ENCODE results near the gene SDK2. TPM values are rescaled to one million over a fixed set of nuclear protein-coding genes. Genes with fewer than 3 reads are reported as not detected.

Gene SDK2
- polyA plus RNA-seq, 2 of the 4 experiments (the other 2 are of a cell fraction): 0.36 to 0.57 TPM

DNA sequence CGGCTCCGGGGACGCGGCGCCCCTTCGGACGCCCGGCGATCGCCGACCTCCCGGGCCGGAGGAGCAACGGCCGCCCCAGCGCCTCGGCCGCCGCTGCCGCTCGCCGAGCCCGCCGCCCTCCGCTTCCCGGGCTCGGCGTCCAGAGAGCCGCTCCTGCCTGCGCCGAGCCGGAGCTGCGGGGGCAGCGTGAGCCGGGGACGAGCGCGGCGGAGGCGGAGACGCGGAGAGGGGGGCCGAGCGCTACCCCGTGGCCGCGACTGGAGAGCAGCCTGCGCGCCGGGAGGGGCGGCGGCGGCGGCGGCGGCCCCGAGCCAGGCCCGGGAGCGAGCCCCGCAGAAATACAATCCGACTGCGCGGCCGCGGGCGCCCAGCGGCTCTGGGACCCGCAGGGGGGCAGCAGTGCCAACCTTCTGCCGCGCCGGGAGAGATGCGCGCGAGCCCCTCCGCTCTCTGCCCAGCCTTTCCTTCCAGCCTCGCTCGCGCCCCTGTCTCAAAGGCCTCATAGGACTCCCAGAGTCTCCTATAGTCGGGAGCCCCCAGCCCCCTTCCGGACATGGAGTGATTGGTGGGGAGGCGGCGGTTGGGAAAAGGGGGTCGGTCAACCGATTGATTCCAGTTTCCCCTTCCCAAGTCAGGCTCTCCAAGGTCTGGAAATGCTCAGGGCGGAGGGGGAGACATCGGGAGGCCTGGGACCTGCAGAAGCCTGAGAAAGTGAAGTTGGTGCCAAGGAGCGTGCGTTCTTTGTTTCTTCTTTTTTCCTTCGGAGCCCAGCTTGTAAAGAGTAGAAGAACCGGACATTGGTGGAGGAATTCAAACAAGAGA, 1.0 kb upstream of the SDK2 start:
- peak; percentile 22 to 40 for ATAC-seq

DNA sequence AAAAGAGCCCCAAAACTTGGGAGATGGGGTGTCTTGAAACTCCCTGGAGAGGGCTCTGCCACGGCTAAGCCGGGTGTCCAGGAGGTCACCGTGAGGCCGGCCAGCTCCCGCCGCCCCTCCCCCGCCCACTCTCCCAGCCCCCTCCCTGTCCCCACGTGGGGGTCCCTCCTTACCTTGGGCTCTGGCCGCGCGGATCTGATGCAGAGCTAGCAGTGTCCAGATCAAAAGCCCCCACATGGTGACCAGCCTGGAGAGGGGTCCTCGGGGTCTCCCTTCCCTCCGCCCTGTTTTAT, 447 bp downstream of the SDK2 start:
- WGBS (ENCODE audit: missing lambda C conversion rate): 4% methylated on average over 5 of the region's 13 CpGs
- no peak for DNase-seq (ENCODE audit: low read depth in 1 of 2, low spot score in 1 of 2)
- peaks cover 4% of the 10 kb centered on the region; the same call in 1 of the 3 replicates for H3K4me1 ChIP-seq
- H3K9me3 ChIP-seq: no peaks in the 10 kb centered on the region
- peak overlapping the region; percentile 59 for H3K4me3 ChIP-seq
- ATAC-seq: peak in 1 of 2 experiments; percentile 10; a peak in 4 of 6 replicates
- TF ChIP-seq, protein P1, sequence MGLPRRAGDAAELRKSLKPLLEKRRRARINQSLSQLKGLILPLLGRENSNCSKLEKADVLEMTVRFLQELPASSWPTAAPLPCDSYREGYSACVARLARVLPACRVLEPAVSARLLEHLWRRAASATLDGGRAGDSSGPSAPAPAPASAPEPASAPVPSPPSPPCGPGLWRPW (IDR thresholded peaks at IDR 0.05): no peak
- TF ChIP-seq POLR2AphosphoS2 (conservative IDR thresholded peaks at IDR 0.05; ENCODE audit: low read length) (no peak), SMC3 (IDR thresholded peaks at IDR 0.05) (no peak), CEBPB (IDR thresholded peaks at IDR 0.05) (no peak), KDM5A (IDR thresholded peaks at IDR 0.05) (no peak), RAD21 (conservative IDR thresholded peaks at IDR 0.05 in 1 of 2, IDR thresholded peaks at IDR 0.05 in 1 of 2) (no peak), MAZ (IDR thresholded peaks at IDR 0.05; ENCODE audit: borderline replicate concordance, low read depth, low read length) (no peak), FOSL2 (IDR thresholded peaks at IDR 0.05) (no peak), FOSL2 (CRISPR knock-in tag; IDR thresholded peaks at IDR 0.05) (no peak), EP300 (IDR thresholded peaks at IDR 0.05) (no peak), NFE2L2 (conservative IDR thresholded peaks at IDR 0.05; ENCODE audit: low read length) (no peak), RNF2 (IDR thresholded peaks at IDR 0.05; ENCODE audit: borderline replicate concordance, low read depth) (no peak), KDM1A (IDR thresholded peaks at IDR 0.05; ENCODE audit: low read depth) (no peak), HDAC2 (IDR thresholded peaks at IDR 0.05) (no peak), FOXS1 (CRISPR knock-in tag; IDR thresholded peaks at IDR 0.05) (no peak), ZC3H11A (IDR thresholded peaks at IDR 0.05) (no peak), CHD2 (IDR thresholded peaks at IDR 0.05; ENCODE audit: low read length, partially characterized antibody) (no peak), TP53 (CRISPR knock-in tag; IDR thresholded peaks at IDR 0.05) (no peak), TFCP2L1 (CRISPR knock-in tag; IDR thresholded peaks at IDR 0.05) (no peak)
- TF ChIP-seq, protein P2, sequence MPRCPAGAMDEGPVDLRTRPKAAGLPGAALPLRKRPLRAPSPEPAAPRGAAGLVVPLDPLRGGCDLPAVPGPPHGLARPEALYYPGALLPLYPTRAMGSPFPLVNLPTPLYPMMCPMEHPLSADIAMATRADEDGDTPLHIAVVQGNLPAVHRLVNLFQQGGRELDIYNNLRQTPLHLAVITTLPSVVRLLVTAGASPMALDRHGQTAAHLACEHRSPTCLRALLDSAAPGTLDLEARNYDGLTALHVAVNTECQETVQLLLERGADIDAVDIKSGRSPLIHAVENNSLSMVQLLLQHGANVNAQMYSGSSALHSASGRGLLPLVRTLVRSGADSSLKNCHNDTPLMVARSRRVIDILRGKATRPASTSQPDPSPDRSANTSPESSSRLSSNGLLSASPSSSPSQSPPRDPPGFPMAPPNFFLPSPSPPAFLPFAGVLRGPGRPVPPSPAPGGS (IDR thresholded peaks at IDR 0.05): no peak
- TF ChIP-seq, protein P3, sequence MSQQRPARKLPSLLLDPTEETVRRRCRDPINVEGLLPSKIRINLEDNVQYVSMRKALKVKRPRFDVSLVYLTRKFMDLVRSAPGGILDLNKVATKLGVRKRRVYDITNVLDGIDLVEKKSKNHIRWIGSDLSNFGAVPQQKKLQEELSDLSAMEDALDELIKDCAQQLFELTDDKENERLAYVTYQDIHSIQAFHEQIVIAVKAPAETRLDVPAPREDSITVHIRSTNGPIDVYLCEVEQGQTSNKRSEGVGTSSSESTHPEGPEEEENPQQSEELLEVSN (IDR thresholded peaks at IDR 0.05; ENCODE audit: borderline replicate concordance, low read depth): no peak
- H3K27ac ChIP-seq: peak overlapping the region; percentile 67 to 84
- H3K4me2 ChIP-seq: peak overlapping the region; percentile 92
- no peak for FAIRE-seq
- ChIA-PET POLR2A (no interaction called here), CTCF (interaction anchor here (0.6 to 6.5 kb wide), 16 partner anchors 8 to 559 kb away, joined by 3 to 64 read pairs (median 6); no protein-coding TSS in a partner anchor)

More for the DNA sequence above, 1.0 kb upstream of the SDK2 start:
- Histone ChIP-seq H3K4me1 (peaks cover 4% of the 10 kb centered on the region; the same call in 1 of the 3 replicates), H3K4me2 (peak overlapping the region; percentile 92), H3K27ac (peak overlapping the region; percentile 67 to 84; a peak in 5 of 6 replicates), H3K9me3 (no peaks in the 10 kb centered on the region), H3K4me3 (peak overlapping the region; percentile 59)
- TF ChIP-seq GATA3 (IDR thresholded peaks at IDR 0.05; ENCODE audit: borderline replicate concordance) (no peak), NFE2L2 (conservative IDR thresholded peaks at IDR 0.05; ENCODE audit: low read length) (no peak), ZC3H11A (IDR thresholded peaks at IDR 0.05) (no peak), KDM1A (IDR thresholded peaks at IDR 0.05; ENCODE audit: low read depth) (no peak), NR3C1 (IDR thresholded peaks at IDR 0.05) (no peak), JUN (IDR thresholded peaks at IDR 0.05) (no peak), KDM5A (IDR thresholded peaks at IDR 0.05) (no peak), SMC3 (IDR thresholded peaks at IDR 0.05) (peak; percentile 52; the same call in 2 of the 3 replicates), HDAC2 (IDR thresholded peaks at IDR 0.05) (0 out of 2 replicates have a peak, but pooled peaks have one; percentile 26), RAD21 (conservative IDR thresholded peaks at IDR 0.05 in 1 of 2, IDR thresholded peaks at IDR 0.05 in 1 of 2) (peak; percentile 9 to 35; a peak in 1 of 5 replicates), RCOR1 (IDR thresholded peaks at IDR 0.05; ENCODE audit: low read depth, low read length) (no peak)
- TF ChIP-seq, protein P4, sequence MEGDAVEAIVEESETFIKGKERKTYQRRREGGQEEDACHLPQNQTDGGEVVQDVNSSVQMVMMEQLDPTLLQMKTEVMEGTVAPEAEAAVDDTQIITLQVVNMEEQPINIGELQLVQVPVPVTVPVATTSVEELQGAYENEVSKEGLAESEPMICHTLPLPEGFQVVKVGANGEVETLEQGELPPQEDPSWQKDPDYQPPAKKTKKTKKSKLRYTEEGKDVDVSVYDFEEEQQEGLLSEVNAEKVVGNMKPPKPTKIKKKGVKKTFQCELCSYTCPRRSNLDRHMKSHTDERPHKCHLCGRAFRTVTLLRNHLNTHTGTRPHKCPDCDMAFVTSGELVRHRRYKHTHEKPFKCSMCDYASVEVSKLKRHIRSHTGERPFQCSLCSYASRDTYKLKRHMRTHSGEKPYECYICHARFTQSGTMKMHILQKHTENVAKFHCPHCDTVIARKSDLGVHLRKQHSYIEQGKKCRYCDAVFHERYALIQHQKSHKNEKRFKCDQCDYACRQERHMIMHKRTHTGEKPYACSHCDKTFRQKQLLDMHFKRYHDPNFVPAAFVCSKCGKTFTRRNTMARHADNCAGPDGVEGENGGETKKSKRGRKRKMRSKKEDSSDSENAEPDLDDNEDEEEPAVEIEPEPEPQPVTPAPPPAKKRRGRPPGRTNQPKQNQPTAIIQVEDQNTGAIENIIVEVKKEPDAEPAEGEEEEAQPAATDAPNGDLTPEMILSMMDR (IDR thresholded peaks at IDR 0.05): peak; percentile 41; the same call in 2 of the 3 replicates
- TF ChIP-seq, protein P5, sequence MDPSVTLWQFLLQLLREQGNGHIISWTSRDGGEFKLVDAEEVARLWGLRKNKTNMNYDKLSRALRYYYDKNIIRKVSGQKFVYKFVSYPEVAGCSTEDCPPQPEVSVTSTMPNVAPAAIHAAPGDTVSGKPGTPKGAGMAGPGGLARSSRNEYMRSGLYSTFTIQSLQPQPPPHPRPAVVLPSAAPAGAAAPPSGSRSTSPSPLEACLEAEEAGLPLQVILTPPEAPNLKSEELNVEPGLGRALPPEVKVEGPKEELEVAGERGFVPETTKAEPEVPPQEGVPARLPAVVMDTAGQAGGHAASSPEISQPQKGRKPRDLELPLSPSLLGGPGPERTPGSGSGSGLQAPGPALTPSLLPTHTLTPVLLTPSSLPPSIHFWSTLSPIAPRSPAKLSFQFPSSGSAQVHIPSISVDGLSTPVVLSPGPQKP (IDR thresholded peaks at IDR 0.05; ENCODE audit: low read depth, low read length): no peak
- TF ChIP-seq, protein P2 (IDR thresholded peaks at IDR 0.05): no peak
- ChIA-PET POLR2A (interaction anchor here (0.6 kb wide), 1 partner anchor 153 kb away, joined by 5 read pairs; no protein-coding TSS in a partner anchor), CTCF (interaction anchor here (0.7 to 8.3 kb wide), 34 partner anchors 11 to 554 kb away, joined by 3 to 64 read pairs (median 4); no protein-coding TSS in a partner anchor)
- DNase-seq (ENCODE audit: low read depth in 1 of 2, low spot score in 1 of 2) (peak; percentile 40 to 59), FAIRE-seq (no peak)
- 30% methylated on average over 45 of the region's 90 CpGs for WGBS (ENCODE audit: missing lambda C conversion rate)

All from A549 (cell line).